HT1080 (cell line): Measurements from ENCODE around the gene SECISBP2L. TPM values are rescaled to one million over a fixed set of nuclear protein-coding genes. Genes with fewer than 3 reads are reported as not detected.
"Not testable (repeated sequence)": the region's sequence is repeated elsewhere in the genome, so short reads cannot be mapped to it uniquely, and the experiment has no call there.

Source experiments
- DNase-seq: peaks from one replicate; pipeline ENCODE4 v3.0.0-alpha.2; 2015; ENCODE audit warnings: low read depth
- polyA plus RNA-seq, 2 experiments: library from polyadenylated mRNA; depleted of rRNA; stranded (reverse); fragments of >200 nt; gene quantifications; 2 replicates each; pipeline ENCODE4 v1.2.3, GENCODE V29; 2015
- total RNA-seq: library from RNA; depleted of rRNA; stranded (reverse); fragments of >200 nt; shearing (Covaris generic); gene quantifications from 2 replicates; pipeline ENCODE4 v1.2.3, GENCODE V29; 2014; rRNA removed

The SECISBP2L gene
- total RNA-seq: 8.2 and 10.0 TPM in 2 replicates
- polyA plus RNA-seq (2015; cell fraction: cytosol; rRNA removed): 7.1 and 9.4 TPM in 2 replicates
- 13.9 and 28.1 TPM in 2 replicates for polyA plus RNA-seq (2015; cell fraction: nucleus; rRNA removed)

- DNase-seq: peak; percentile 94
These were observed at the start of gene SECISBP2L for GRCh38 chr15:49046220-49047102. Gene SECISBP2L (minus strand): TSS chr15:49046446. CDS start chr15:49046299, 147 bp downstream.

- no peak for DNase-seq
These were observed 48.7 kb upstream of the SECISBP2L start for GRCh38 chr15:49094923-49095322.

GRCh38 chr15:49093252-49094105, 47.2 kb upstream of the SECISBP2L start:
- no peak for DNase-seq

GRCh38 chr15:49088996-49089395, 42.8 kb upstream of the SECISBP2L start:
- no peak for DNase-seq

- DNase-seq: no peak
These were observed 39.6 kb upstream of the SECISBP2L start for GRCh38 chr15:49085696-49086459.

- no peak for DNase-seq
These were observed 38.0 kb upstream of the SECISBP2L start for GRCh38 chr15:49084285-49084570.

GRCh38 chr15:49083401-49084284, 37.4 kb upstream of the SECISBP2L start:
- DNase-seq: no peak

GRCh38 chr15:49082960-49083359, 36.7 kb upstream of the SECISBP2L start:
- DNase-seq: no peak

GRCh38 chr15:49079340-49080039, 33.2 kb upstream of the SECISBP2L start:
- DNase-seq: no peak

- no peak for DNase-seq
These were observed 29.6 kb upstream of the SECISBP2L start for GRCh38 chr15:49075881-49076280.

GRCh38 chr15:49074589-49075287, 28.5 kb upstream of the SECISBP2L start:
- not testable (repeated sequence) for DNase-seq

GRCh38 chr15:49066372-49066771, 20.1 kb upstream of the SECISBP2L start:
- DNase-seq: no peak

- DNase-seq: no peak
These were observed 18.6 kb upstream of the SECISBP2L start for GRCh38 chr15:49064884-49065283.

GRCh38 chr15:49064281-49064653, 18.0 kb upstream of the SECISBP2L start:
- no peak for DNase-seq

- no peak for DNase-seq
These were observed 17.4 kb upstream of the SECISBP2L start for GRCh38 chr15:49063402-49064280.

GRCh38 chr15:49062900-49063299, 16.7 kb upstream of the SECISBP2L start:
- no peak for DNase-seq

- no peak for DNase-seq
These were observed 14.7 kb upstream of the SECISBP2L start for GRCh38 chr15:49060710-49061495.
